Osteoblast (primary cell): ENCODE results near the gene PTPRK. TPM values are rescaled to one million over a fixed set of nuclear protein-coding genes. Genes with fewer than 3 reads are reported as not detected.

Experiments
- DNase-seq: peaks from one replicate; pipeline ENCODE4 v3.0.0; 2011; ENCODE audit warnings: low spot score, mixed read lengths; ENCODE audit not compliant: insufficient read length; ENCODE audit errors: missing footprints
- H2AFZ ChIP-seq: 2 replicates; pipeline ENCODE4 v1.6.0; 2011; ENCODE audit warnings: mild to moderate bottlenecking, low read length
- H3K27ac ChIP-seq: 2 replicates; pipeline ENCODE4 v1.5.1; 2011; ENCODE audit warnings: mild to moderate bottlenecking, low read depth, low read length, moderate library complexity
- H3K27me3 ChIP-seq: 2 replicates; pipeline ENCODE4 v1.6.0; 2012; ENCODE audit warnings: mild to moderate bottlenecking, control low read depth, inconsistent platforms, low read length, moderate library complexity; ENCODE audit not compliant: insufficient read depth
- H3K36me3 ChIP-seq: 2 replicates; pipeline ENCODE4 v1.5.1; 2011; ENCODE audit warnings: mild to moderate bottlenecking, low read length, control low read depth, moderate library complexity; ENCODE audit not compliant: insufficient read depth
- H3K4me1 ChIP-seq: 2 replicates; pipeline ENCODE4 v1.5.1; 2011; ENCODE audit warnings: mild to moderate bottlenecking, low read length, control low read depth, moderate library complexity; ENCODE audit not compliant: insufficient read depth
- H3K4me2 ChIP-seq: 2 replicates; pipeline ENCODE4 v1.6.0; 2011; ENCODE audit warnings: mild to moderate bottlenecking, low read length; ENCODE audit not compliant: insufficient read depth
- H3K4me3 ChIP-seq: fragments of 200-600 bp; sonication (generic); 3 replicates; pipeline ENCODE4 v1.5.1; 2012; ENCODE audit warnings: mild to moderate bottlenecking, low read length, inconsistent platforms; ENCODE audit not compliant: insufficient read depth
- H3K79me2 ChIP-seq: 2 replicates; pipeline ENCODE4 v1.6.0; 2012; ENCODE audit warnings: mild to moderate bottlenecking, low read length, control low read depth, inconsistent platforms; ENCODE audit not compliant: insufficient read depth
- H3K9me3 ChIP-seq: 2 replicates; pipeline ENCODE4 v1.5.1; 2011; ENCODE audit warnings: low read depth, low read length, control low read depth
- H4K20me1 ChIP-seq: 2 replicates; pipeline ENCODE4 v1.6.0; 2012; ENCODE audit warnings: mild to moderate bottlenecking, low read length, control low read depth; ENCODE audit not compliant: insufficient read depth
- total RNA-seq: library from RNA; depleted of rRNA; stranded (reverse); fragments of >200 nt; gene quantifications from 2 replicates; pipeline ENCODE4 v1.2.3, GENCODE V29; 2012
- TF ChIP-seq, protein P1 (sequence below): IDR thresholded peaks from 2 replicates; pipeline ENCODE4 v1.5.1; 2011; ENCODE audit warnings: mild to moderate bottlenecking, low read depth, low read length, moderate library complexity; ENCODE audit errors: extremely low read depth

PTPRK gene
- total RNA-seq, 1 donor = 165 TPM

DNA sequence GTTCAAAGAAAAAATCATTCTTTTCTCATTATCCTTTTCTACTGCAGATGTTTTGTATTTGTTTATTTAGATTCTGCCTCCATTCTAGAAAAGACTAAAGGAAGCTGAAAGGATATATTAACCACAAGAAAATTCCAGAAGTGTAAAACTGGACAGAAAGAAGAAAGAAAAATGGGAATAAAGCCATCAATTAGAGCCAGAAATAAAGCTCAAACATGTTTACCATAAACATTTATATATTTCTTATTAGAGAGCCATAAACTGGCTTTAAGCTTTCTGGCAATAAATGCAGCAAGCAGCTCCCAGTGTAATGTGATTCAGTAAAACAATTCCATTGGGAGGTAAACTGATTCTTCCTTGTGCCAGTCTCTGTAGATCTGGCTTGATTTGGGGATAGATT is 244.1 kb downstream of the PTPRK start:
- H3K27me3 ChIP-seq = no peaks in the 10 kb centered on the region
- peaks cover 28% of the 10 kb centered on the region for H3K79me2 ChIP-seq
- H2AFZ ChIP-seq = no peak overlapping the region
- no peaks in the 10 kb centered on the region for H3K9me3 ChIP-seq
- peak overlapping the region; percentile 7 for H3K27ac ChIP-seq
- H3K4me1 ChIP-seq = peaks cover 31% of the 10 kb centered on the region
- TF ChIP-seq, protein P1, sequence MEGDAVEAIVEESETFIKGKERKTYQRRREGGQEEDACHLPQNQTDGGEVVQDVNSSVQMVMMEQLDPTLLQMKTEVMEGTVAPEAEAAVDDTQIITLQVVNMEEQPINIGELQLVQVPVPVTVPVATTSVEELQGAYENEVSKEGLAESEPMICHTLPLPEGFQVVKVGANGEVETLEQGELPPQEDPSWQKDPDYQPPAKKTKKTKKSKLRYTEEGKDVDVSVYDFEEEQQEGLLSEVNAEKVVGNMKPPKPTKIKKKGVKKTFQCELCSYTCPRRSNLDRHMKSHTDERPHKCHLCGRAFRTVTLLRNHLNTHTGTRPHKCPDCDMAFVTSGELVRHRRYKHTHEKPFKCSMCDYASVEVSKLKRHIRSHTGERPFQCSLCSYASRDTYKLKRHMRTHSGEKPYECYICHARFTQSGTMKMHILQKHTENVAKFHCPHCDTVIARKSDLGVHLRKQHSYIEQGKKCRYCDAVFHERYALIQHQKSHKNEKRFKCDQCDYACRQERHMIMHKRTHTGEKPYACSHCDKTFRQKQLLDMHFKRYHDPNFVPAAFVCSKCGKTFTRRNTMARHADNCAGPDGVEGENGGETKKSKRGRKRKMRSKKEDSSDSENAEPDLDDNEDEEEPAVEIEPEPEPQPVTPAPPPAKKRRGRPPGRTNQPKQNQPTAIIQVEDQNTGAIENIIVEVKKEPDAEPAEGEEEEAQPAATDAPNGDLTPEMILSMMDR = no peak
- H3K4me3 ChIP-seq = no peak overlapping the region
- no peaks in the 10 kb centered on the region for H3K36me3 ChIP-seq
- H3K4me2 ChIP-seq = no peak overlapping the region
- H4K20me1 ChIP-seq = no peaks in the 10 kb centered on the region
- DNase-seq = no peak

DNA sequence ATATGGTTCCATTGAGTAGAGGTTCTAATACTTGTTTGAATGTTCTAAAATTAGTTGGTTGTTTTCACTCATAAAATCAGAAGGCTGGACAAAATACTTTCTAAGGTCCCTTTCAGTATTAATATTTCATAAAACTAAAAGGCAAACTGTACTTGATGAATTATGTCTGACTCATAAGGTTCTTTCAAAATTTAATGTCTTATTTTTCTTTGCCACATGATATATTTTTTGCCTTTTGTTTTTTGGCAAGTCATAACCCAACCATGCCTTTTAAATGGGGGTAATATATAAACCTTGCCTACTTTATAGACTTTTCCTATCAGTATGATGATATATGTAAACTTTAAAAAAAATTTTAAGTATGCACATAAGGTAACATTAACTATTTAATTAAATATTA is 244.7 kb downstream of the PTPRK start:
- Histone ChIP-seq H3K36me3 (no peaks in the 10 kb centered on the region), H3K4me2 (peak overlapping the region; percentile 5), H3K4me3 (no peak overlapping the region)

DNA sequence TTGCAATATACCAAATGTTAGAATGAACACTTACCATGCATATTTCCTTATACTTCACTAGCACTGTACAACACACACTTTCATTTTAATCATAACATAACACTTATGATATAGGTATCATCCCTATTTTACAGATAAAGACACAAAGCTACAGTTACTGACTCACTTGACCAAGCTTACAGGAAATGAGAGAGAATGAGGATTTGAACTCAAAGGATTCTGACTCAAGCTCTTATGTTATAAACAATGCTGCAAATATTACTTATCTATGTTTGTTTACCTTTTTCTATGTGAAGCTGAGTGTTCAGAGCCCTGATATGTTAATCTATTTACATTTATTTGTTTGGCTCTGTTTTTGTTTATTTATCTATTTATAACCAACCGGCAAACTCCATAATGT is 245.4 kb downstream of the PTPRK start:
- no peaks in the 10 kb centered on the region for H3K9me3 ChIP-seq
- H3K4me3 ChIP-seq = no peak overlapping the region
- no peaks in the 10 kb centered on the region for H4K20me1 ChIP-seq
- peaks cover 37% of the 10 kb centered on the region for H3K79me2 ChIP-seq
- H3K27me3 ChIP-seq = no peaks in the 10 kb centered on the region
- no peak overlapping the region for H3K4me2 ChIP-seq
- H3K27ac ChIP-seq = peak overlapping the region; percentile 19
- peaks cover 34% of the 10 kb centered on the region for H3K4me1 ChIP-seq
- TF ChIP-seq, protein P1 = no peak
- H3K36me3 ChIP-seq = no peaks in the 10 kb centered on the region
- H2AFZ ChIP-seq = no peak overlapping the region
- no peak for DNase-seq

More for the DNA sequence above, 244.7 kb downstream of the PTPRK start:
- Histone ChIP-seq H3K27me3 (no peaks in the 10 kb centered on the region), H3K4me1 (peaks cover 34% of the 10 kb centered on the region), H2AFZ (no peak overlapping the region), H3K27ac (peak overlapping the region; percentile 19), H3K9me3 (no peaks in the 10 kb centered on the region), H3K79me2 (peaks cover 34% of the 10 kb centered on the region), H4K20me1 (no peaks in the 10 kb centered on the region)
- TF ChIP-seq, protein P1 = no peak
- no peak for DNase-seq

DNA sequence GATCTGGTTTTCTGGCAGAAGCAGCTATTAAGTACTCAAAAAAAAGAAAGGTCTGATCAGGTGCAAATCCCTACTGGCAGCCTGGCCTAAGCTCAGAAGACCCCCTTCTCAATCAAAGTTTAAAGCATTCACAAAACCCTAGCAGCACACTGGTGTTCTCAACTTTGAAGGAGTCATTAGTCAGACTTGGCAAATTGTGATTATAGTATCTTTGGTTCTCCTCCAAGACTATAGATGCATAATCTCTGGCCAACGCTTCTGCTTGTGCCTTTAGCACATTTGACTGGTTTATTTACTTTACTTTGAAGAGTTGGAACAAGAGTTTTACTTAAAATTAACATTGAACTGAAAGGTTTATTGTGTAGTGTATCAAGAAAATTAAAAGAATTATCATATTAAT is 248.9 kb downstream of the PTPRK start:
- H2AFZ ChIP-seq = no peak overlapping the region
- no peak overlapping the region for H3K4me3 ChIP-seq
- no peak overlapping the region for H3K27ac ChIP-seq
- TF ChIP-seq, protein P1 = no peak
- peaks cover 31% of the 10 kb centered on the region for H3K4me1 ChIP-seq
- H3K36me3 ChIP-seq = no peaks in the 10 kb centered on the region
- H3K4me2 ChIP-seq = no peak overlapping the region
- peaks cover 46% of the 10 kb centered on the region for H3K79me2 ChIP-seq
- DNase-seq = no peak
- H3K27me3 ChIP-seq = no peaks in the 10 kb centered on the region
- H4K20me1 ChIP-seq = no peaks in the 10 kb centered on the region
- H3K9me3 ChIP-seq = no peaks in the 10 kb centered on the region
